HG03139 (cell line): ENCODE measurements around the gene TPGS1.

Experiments
- ATAC-seq: cut with Tn5 transposase; IDR thresholded peaks from one replicate; pipeline ENCODE4 v1.9.1; 2021; ENCODE audit not compliant: unreplicated experiment

TPGS1 gene

GRCh38 chr19:536031-536880 is 29.0 kb downstream of the TPGS1 start:
- ATAC-seq: no peak

DNA sequence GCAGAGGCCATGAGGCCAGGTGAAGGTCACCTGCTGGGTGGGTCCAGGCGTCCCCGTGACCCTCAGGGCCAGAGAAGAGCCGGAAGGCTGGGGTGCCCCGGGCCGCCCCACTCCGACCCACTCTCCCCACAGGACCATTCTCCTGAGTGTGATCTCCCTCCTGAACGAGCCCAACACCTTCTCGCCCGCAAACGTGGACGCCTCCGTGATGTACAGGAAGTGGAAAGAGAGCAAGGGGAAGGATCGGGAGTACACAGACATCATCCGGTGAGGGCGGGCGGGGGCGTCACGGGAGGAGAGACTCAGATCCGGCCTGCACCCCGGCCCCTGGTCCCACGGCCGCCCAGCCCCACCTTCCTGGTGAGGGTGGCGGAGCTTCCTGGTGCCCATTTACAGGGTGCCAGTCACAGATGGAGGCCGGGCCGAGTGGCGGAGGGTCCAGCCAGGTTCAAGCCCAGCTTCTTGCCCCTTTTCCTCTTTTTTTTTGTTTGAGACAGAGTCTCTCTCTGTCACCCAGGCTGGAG is 29.6 kb downstream of the TPGS1 start:
- no peak for ATAC-seq

GRCh38 chr19:538641-539428 is 31.5 kb downstream of the TPGS1 start:
- no peak for ATAC-seq

- ATAC-seq: no peak
Observed at GRCh38 chr19:539429-540030, 32.2 kb downstream of the TPGS1 start.

GRCh38 chr19:540867-541637 is 33.8 kb downstream of the TPGS1 start:
- no peak for ATAC-seq

- no peak for ATAC-seq
Observed at GRCh38 chr19:541699-542098, 34.4 kb downstream of the TPGS1 start.

GRCh38 chr19:542173-542866 is 35.0 kb downstream of the TPGS1 start:
- no peak for ATAC-seq

GRCh38 chr19:543910-544608 is 36.8 kb downstream of the TPGS1 start, which contains the start of gene GZMM:
TSS of gene GZMM (plus strand) at chr19:544053. CDS start at chr19:544072, 19 bp downstream.
- ATAC-seq: no peak

GRCh38 chr19:547117-547516 is 39.8 kb downstream of the TPGS1 start:
- no peak for ATAC-seq

DNA sequence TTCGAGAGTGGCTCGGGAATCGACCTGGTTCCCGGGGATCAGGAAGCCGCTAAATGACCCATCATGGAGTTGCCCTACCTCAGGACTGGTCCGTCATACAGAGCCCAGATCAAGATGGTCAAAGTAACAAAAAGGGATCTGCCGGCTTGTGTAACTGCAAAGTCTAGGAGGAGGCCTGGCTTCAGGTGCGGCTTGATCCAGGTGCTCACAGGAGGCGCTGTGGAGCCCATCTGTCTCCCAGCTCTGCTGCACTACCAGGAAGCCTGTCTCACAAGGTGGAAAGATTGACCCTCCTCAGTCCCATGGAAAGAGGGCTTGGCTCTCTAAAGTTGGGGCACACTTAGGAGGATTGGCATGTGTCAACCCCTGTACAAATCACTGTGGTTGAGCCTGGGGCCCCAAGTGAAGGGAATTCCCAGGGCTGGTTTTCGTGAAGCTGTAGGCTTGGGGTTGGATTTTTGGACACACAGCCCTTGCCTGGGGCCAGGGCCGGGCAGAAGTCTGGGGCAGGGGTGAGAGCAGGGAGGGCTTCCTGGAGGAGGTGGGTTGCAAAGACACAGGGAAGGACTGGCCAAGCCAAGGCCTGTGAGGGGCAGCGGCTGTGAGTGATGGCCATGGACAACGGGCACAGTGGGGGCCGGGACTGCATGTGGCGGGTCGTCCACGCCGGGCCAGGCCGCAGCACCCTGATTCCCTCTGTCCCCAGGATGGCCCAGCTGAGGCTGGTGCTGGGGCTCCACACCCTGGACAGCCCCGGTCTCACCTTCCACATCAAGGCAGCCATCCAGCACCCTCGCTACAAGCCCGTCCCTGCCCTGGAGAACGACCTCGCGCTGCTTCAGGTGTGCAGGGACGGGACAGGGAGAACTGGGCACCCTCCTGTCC is 40.8 kb downstream of the TPGS1 start:
- ATAC-seq: no peak

GRCh38 chr19:548886-549830 is 41.9 kb downstream of the TPGS1 start:
- no peak for ATAC-seq

DNA sequence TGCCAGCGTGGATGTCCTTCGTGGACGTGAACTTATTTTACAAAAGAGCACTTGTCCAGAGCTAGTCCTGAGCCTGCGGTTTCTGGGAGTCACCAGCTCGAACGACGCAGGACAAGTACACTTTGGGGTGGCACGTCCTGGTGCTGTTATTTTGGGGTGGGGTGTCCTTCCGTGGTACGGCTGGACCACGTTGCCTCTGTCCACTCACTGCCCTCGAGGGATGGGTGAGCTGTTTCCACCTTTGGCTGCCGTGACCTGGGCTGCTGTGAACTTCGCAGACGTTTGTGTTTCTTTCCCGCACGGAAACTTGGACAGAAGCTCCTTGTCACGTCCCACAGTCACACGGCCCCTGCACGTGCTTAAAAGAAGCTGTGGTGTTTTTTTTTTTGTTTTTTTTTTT is 47.5 kb downstream of the TPGS1 start:
- no peak for ATAC-seq

GRCh38 chr19:555474-555808 is 48.1 kb downstream of the TPGS1 start:
- ATAC-seq: no peak

DNA sequence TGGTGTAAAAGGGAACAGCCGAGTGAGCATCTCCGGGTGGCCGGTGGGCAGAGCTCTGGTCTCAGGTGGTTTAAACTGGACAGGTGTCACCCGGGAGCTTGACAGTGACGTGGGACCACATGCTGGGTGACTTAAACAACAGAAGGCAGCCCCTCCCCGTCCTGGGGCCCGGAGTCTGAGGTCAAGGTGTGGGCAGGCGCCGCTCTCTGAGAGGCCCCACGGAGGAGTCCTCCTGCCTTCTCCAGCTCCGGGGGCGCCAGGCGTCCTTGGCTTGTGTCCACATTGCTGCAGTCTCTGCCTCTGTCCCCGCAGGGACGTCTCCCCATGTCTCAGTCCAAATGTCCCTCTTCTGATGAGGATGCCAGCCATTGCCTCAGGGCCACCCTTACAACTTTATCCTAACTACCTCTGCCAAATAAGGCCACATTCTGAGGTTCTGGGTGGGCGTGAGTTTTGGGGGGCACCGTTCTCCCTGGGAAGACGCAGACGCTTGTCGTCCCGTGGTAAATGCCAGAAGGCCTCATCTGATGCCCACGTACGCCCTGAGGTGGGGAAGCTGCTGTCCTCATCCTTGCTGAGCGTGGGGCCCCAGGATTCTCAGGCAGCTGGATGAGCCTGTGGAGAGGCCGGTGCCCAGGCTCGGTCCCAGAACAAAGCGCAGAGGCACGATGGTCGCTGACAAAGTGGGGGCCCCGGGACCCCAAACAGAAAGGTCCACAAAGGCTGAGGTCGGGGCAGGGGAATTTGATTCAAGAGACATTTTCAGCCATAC is 49.5 kb downstream of the TPGS1 start:
- ATAC-seq: no peak

GRCh38 chr19:558770-559439 is 51.6 kb downstream of the TPGS1 start:
- no peak for ATAC-seq

DNA sequence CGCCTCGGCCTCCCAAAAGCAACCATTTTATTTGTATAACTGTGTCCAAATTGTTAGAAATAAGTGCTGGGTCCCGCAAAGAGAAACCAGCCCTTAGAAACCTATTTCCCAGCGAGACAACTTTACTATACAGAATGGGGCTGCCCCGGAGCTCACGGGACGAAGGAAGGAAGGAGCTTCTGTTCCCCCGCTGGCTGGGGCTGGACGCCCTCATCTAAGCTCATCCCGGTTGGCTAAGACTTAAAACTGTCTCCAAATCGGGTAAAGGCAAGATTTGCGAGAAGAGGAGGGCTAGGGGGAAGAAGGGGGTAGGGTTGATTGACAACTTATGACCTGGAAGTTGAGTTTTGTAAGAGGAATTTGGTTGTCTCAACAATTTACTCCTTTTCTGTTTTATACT is 52.8 kb downstream of the TPGS1 start:
- ATAC-seq: no peak
